ENCODE measurements around the gene SH3RF3.

- TF ChIP-seq POLR2A (IDR thresholded peaks at IDR 0.05; ENCODE audit: low read length): no peak
- TF ChIP-seq GATA1 (IDR thresholded peaks at IDR 0.05; ENCODE audit: low read depth, low read length): no peak
Observed at GRCh38 chr2:109419171-109419756, 290.3 kb downstream of the SH3RF3 start.
